ENCODE measurements around the gene SMO.
"Not testable (repeated sequence)": the region's sequence is repeated elsewhere in the genome, so short reads cannot be mapped to it uniquely, and the experiment has no call there.

SMO gene

GRCh38 chr7:129245533-129245932 lies 57.1 kb downstream of the SMO start:
- DNase-seq: no peak

GRCh38 chr7:129247087-129247486 lies 58.7 kb downstream of the SMO start:
- no peak for DNase-seq

- DNase-seq: no peak
Measured at GRCh38 chr7:129252128-129252527, 63.7 kb downstream of the SMO start.

GRCh38 chr7:129252603-129253002 lies 64.2 kb downstream of the SMO start:
- DNase-seq: not testable (repeated sequence)

- no peak for DNase-seq
Measured at GRCh38 chr7:129255800-129256199, 67.4 kb downstream of the SMO start.

GRCh38 chr7:129256221-129256620 lies 67.8 kb downstream of the SMO start:
- no peak for DNase-seq

- DNase-seq: no peak
Measured at GRCh38 chr7:129257168-129257567, 68.7 kb downstream of the SMO start.

GRCh38 chr7:129258649-129259389 lies 70.4 kb downstream of the SMO start:
- DNase-seq: no peak

- peak; percentile 13 for DNase-seq
Measured at GRCh38 chr7:129262324-129262723, 73.9 kb downstream of the SMO start.

Data from fibroblast of skin of right quadriceps (primary cell).